Hematopoietic multipotent progenitor cell (in vitro differentiated cells): ENCODE measurements around the gene TMEM38A. TPM values are rescaled to one million over a fixed set of nuclear protein-coding genes. Genes with fewer than 3 reads are reported as not detected.
"Not testable (repeated sequence)": the region's sequence is repeated elsewhere in the genome, so short reads cannot be mapped to it uniquely, and the experiment has no call there.

Experiments
- DNase-seq, 3 donors: peaks; one replicate each; pipeline ENCODE4 v3.0.0-alpha.2; 2011 to 2015; ENCODE audit warnings: low read depth in 2 of 3, low spot score in 2 of 3
- total RNA-seq: library from RNA; depleted of rRNA; stranded (reverse); fragments of >200 nt; gene quantifications from one replicate; pipeline ENCODE4 v1.2.3, GENCODE V29; 2012

The TMEM38A gene
- total RNA-seq, 1 donor, result 0.54 TPM

DNA sequence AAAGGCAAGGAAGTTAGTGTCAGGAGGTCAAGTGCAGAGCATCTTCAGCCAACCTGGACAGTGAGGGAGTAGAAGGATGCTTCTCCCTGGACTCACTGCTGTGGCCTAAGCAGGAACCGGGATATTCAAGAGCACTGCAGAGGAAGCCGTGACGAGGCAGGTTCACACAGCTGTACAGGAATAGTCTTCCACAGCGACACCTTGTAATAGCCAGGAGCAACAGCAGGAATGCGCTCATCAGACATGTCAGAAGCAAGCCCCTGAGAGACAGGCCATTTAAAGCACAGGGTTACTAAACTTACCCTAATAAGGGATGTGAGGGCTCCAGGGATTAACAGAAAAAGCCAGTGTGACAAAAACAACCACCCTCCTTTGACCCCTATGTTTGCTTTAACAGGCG, 29.5 kb upstream of the TMEM38A start:
- DNase-seq, result no peak

DNA sequence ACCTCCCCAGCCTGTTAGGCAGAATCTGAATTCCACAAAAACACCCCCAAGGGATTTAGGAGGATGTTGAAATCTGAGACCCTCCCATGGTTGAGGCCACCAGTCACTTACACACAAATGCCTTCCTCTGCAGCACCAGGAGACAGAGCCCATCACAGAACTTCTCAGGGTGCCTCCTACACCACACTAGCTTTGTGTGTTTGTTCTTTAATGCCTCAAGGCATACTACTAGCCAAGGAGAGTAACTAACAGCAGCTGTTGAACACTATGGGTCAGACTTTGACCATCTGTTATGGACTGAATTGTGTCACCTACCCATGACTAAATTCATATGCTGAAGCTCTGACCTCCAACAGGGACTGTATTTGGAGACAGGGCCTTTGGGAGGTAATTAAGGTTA, 23.4 kb upstream of the TMEM38A start:
- no peak for DNase-seq

DNA sequence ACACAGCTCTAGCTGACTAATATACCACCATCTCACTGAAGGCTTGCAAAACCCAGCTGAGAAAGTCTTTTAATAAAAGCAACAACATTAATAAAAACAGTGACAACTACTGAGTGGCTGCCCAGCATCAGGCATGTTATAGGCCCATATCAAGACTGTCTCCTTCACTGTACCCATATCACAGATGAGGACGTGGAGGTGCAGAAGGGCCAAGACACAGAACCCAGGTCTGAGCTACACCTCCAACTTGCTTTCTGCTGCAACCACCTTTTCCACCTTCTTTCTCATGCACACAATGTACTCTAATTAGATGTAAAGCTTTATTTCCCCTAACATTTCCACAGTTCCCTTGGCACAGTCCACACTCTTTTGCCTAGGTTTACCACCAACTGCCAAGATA, 22.3 kb upstream of the TMEM38A start:
- DNase-seq, result no peak

DNA sequence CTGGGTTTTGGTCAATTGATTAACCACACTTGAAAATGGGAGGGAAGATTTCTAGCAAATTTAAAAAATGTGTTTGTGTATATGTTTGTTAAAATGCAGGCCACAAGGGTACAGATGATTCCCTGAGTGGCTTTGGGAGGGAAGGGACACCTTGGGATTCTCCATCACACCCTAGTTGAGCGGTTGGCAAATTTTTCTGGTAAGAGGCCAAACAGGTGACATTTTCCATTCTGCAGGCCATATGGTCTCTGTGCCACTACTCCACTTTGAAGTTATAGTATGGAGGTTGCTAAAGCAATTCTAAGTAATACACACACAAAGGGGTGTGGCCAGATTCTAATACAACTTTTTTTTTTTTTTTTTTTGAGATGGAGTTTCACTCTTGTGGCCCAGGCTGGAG, 20.0 kb upstream of the TMEM38A start:
- DNase-seq, result no peak

DNA sequence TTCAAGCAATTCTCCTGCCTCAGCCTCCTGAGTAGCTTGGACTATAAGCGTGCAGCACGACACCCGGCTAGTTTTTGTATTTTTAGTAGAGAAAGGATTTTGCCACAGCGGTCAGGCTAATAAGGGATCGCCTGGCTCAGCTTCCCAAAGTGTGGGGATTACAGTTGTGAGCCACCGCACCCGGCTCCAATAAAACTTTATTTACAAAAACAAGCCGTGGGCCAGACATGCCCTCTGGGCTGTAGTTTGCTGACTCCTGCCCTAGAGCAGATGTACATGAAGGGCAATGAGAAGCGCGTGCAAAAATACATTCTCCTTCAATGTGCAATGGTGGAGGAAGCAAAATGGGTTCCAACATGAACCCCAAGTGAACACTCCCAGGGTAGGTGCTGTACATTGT, 19.2 kb upstream of the TMEM38A start:
- no peak for DNase-seq

DNA sequence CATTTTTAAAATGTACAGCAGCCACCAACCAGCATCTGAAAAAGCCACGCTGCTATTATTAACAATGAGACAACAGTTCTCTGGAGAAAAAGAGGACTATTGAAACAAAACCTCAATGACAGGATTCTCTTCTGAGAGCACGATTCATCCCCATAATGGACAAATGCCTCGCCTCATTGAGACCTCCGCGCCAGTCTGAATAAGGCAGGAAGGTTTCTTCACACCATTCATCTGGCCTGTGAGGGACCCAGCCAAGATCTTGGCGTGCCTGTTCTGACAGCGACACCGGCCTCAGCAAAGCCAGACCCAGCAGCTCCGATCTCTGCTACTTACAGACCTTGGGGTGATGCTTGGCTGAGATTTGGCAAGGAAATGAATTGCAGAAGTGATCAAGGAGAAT, 15.8 kb upstream of the TMEM38A start:
- DNase-seq, result no peak

DNA sequence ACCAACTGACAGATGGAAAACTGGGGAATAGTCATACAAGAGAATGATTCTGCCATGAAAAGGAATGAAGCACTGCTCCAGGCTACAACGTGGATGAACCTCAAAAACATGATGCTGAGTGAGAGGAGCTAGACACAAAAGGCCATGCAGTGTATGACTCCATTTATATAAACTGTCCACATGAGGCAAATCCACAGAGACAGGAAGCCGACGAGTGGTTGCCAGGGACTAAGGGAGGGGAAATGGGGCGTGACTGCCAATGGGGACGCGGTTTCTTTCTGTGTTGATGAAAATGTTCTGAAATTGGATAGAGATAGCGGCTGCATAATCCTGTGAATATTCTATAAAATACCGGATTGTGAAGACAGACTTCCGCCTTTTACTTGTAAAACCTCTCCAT, 11.2 kb upstream of the TMEM38A start:
- no peak for DNase-seq

DNA sequence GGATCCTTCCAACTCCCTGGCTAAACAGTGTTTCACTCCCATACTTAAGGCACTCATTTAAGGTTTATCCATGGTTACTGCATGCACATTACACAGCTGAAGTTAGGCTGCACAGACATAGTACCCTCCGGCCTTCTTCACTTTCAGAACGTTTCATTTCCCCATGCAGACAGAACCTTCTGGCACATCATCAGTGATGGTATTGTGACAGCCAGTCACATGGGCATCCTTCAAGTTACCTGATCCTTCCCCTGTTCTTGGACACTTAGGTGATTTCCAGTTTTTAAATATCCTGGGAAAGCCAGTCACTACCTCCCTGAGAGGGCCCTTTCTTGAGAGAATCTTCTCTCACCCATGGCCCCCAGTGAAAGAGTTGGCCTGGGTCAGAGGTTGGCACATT, 10.1 kb upstream of the TMEM38A start:
- DNase-seq, result no peak

DNA sequence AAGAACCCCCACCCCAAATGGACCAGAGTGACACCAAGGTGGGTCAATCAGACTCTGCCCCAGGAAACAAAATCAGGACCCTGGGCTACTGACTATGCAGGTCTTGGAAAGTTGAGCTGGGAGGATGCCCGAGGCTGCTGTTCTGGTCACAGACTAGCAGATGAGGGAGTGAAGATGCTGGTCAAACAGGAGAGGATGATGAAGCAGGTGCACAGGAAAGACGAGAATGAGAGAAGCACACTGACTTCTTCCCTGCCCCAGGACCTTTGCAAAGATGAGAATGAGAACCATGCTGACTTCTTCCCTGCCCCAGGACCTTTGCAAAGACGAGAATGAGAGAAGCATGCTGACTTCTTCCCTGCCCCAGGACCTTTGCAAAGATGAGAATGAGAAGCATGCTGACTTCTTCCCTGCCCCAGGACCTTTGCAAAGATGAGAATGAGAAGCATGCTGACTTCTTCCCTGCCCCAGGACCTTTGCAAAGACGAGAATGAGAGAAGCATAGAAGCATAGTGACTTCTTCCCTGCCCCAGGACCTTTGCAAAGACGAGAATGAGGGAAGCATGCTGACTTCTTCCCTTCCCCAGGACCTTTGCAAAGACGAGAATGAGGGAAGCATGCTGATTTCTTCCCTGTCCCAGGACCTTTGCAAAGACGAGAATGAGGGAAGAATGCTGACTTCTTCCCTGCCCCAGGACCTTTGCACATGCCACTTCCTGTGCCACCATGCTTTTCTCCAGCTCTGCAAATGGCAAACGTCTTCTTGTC, 9.3 kb upstream of the TMEM38A start:
- DNase-seq, result not testable (repeated sequence)

DNA sequence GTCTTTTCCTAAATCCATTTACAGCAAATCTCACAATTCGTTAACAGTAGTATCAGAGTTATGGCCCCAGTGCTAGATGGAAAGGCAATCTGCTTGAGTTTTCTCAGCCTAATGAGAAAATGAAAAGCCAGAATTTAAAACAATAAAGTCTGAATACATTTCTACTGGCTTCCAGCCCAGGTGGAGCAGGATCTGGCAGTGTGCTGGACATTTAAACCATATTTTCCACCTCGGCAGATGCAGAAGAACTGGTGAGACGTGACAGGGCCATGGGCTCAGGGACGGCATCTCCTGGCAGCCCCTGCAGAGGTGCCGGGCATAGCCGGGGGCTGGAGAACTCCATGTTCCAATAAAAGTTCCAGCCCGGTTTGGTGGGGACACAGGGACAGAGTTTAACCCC, 8.1 kb upstream of the TMEM38A start:
- DNase-seq, result no peak

DNA sequence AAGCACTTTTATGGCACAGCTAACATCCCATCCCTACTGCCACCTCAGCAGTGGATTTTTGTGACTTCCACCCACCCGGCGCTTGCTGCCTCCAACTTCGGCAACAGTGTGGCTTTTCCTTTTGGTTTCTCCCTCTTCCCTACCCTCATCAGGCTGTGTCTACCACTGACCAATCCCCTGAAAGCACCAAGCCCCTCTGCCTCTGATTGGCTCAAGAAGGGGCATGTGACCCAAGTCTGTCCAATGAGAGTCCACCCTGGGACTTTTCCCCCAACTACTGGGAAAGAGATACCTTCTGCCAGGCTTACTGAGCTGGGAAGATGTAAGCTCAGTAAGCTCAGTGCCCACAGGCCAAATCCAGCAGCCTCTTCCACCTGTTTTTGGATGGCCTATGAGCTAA, 6.8 kb upstream of the TMEM38A start:
- DNase-seq, result no peak

DNA sequence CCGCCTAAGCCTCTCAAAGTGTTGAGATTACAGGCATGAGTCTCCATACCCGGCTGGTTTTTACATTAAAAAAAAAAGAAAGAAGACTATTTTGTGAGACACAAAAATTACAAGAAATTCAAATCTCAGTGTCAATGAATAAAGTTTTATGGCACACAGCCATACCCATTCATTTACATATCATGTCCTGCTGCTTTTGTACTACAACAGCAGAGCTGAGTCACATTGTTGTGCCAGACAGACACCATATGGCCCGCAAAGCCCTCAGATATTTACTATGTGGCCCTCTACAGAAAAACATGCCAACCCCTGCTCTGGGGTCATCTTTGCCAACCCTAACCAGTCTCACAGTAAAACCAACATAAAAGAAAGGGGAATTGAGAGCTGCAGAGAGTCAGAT, 6.3 kb upstream of the TMEM38A start:
- DNase-seq, result no peak

DNA sequence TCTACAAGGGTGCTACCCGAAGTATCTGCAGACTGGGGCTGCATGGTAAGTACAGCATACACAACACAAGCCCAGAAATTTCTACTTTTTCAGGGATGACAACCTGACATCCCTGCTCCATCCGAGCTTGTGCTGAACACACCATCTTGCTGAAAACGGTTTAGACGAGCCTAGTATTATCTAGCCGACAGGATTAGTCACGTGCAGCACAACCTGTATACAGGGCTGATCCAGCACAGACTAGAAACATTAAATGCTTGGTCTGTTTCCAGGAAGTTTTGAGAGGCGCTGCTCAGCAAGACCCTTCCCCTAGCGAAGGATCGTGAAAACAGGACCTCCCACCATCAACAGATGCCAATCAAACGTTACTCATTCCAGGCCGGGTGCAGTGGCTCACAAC, 5.2 kb upstream of the TMEM38A start:
- DNase-seq, result no peak

DNA sequence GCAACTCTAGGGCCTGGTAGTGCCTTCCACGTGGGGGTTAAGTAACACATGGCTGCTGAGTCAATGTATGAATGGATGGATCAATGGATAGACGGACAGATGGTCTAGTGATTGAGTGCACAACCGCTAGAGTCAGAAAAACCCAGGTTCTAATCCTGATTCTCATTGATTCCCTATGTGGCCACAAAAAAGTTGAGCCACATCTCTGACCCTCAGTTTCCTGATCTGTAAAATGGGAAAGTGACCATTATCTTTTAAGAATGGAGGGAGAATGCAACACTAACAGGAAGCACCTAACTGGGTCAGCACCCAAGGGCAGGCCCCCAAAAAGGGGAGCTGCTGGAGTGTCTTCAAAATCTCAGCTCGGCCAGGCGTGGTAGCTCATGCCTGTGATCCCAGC, 3.6 kb upstream of the TMEM38A start:
- no peak for DNase-seq

DNA sequence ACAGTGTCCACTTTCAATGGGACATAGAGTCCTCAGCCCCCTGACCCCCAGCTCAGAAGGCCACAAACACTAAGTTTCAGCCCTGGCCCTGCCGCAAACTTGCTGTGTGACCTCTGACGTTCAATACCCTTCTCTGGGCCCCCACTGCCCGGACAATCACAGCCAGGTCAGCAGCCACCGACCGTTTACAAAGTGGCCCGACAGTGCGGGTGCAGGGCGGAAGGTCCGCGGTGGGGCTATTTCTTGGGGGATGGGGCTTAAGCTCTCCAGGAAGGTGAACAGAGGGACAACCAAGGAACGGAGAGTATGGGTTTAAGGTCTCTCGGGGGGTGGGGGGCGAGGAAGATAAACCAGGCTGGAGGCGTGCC, 1.5 kb upstream of the TMEM38A start:
- no peak for DNase-seq

DNA sequence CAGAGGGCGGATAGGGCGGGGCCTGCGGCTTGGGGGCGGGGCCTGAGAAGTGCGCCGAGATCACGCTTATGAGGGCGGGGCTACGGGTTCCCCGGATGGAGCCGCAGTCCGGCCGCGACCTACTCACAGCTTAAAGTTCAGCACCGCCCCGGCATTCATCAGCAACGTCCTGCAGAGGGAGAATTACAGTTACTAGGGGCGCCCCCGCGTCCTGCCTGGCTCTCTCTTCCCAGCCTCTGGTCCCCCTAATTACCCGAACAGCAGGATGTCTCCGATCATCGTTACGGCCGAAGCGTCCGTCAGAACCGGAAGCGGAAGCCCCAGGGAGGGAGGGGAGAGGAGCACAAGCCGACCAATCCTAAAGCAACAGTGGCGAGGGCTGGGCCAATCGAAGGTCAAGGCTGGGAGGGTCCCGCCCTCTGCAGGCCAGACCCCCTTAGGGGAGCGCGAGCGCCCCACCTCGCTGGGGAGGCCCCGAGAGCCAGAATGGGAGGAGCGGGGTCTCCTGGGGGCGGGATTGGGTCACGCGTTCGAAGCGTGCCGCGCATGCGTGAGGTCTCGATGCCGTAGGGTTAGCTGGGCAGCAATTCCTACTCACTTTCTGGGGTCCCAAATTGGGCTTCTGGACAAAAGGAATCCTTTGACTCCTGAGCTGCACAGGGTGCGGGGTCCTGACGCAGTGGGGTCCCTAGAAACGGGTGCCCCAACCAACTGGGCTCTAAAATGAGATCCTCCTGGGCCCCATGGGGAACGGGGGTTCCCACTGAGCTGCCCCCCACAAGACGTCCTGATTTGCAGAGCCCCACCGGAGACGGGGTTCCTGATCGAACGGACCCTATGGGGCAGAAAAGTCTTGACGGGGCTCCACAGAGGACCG, 869 bp upstream of the TMEM38A start, which contains the start of gene SMIM7:
Gene SMIM7 (minus strand): TSS at position 313 of the 877 bp plus-strand sequence. CDS start 34 bp downstream, at position 279.
- DNase-seq, result peak; percentile 97 to 100 (median 99)

DNA sequence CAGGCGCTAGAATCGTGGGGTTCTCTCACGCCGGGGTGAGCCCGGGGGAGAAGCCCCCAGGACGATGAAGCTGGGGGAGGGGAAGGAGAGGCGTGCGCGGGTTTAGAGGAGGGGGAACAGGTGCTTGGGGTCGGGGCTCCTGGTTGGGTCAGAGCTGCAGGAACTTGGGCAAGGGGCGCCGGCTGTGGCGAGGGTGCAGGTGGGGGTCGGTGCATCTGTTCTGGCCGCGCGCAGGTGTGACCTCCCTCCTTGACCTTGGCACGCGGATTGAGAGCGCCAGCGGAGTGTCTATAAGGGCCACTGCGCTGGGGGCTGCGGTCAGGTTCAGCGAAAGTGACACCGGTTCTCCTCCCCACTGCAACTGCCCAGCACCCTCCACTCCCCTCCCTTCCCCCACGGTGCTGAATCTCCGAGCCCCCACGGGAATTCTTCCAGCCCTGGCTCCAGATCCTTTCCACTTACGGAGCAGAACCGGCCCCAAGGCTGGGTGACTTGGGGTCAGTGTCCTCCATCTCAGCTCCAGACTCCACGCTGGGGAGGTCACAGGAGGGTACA, 618 bp downstream of the TMEM38A start:
- peak in 1 of 3 donors; percentile 3 for DNase-seq

DNA sequence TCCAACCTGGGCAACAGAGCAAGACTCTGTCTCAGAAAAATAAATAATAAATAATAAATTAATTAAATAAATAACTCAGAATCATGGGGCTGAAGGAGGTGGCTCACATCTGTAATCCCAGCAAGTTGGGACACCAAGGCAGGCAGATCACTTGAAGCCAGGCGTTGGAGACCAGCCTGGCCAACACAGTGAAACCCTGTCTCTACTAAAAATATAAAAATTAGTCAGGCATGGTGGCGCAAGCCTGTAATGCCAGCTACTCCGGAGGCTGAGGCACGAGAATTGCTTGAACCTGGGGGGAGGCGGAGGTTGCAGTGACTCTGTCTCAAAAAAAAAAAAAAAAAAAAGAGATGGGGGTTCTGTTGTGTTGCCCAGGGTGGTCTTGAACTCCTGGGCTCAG, 7.2 kb downstream of the TMEM38A start:
- DNase-seq, result no peak

DNA sequence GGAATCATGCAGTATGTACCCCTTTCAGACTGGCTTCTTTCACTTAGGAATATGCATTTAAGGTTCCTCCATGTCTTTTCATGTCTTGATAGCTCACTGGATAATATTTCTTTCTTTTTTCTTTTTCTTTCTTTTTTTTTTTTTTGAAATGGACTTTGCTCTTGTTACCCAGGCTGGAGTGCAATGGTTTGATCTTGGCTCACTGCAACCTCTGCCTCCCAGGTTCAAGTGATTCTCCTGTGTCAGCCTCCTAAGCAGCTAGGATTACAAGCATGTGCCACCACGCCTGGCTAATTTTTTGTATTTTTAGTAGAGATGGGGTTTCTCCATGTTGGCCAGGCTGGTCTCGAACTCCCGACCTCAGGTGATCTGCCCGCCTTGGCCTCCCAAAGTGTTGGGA, 7.8 kb downstream of the TMEM38A start:
- DNase-seq, result not testable (repeated sequence)

DNA sequence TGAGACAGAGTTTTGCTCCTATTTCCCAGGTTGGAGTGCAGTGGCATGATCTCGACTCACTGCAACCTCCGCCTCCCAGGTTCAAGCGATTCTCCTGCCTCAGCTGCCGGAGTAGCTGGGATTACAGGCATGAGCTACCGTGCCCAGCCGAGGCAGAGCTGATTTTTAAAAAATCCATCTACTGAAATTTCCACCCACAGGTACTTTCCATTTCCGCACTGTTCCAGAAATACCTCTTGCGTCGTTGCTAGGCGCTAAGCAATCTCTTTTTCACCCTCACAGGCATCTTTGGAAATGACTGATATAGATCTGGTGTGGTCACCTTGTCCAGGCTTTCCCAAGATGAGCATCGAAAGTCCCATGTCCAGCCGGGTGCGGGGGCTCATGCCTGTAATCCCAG, 9.4 kb downstream of the TMEM38A start:
- DNase-seq, result no peak

DNA sequence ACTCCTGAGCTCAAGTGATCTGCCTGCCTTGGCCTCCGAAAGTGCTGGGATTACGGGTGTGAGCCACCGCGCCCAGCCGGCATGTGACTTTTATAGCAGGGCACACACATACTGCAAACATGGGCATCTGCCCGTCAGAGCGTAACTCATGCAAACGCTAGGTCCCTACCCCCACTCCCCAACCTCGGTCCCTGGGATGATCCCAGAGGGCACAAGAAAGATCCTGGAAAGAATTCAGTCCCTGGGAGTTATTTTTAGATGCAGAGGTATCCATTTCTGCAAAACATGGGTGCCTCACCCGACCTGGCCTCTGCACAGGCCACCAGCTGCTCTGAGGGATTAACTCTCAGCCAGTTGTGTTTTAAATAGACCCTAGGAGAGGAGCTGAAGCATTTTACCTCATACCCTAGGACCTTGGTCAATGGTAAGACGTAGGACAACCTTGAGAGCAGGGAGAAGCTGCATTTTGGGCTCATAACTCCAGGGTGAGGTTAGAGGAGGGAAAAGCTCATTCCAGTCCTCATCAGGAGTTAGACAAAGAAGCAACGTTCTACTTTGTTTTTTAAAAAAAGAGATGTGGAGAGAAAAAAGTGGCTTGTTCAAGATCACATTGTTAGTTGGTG, 10.8 kb downstream of the TMEM38A start:
- no peak for DNase-seq
